Neural progenitor cell (in vitro differentiated cells): Measurements from ENCODE around the gene ZMYND10. TPM values are rescaled to one million over a fixed set of nuclear protein-coding genes. Genes with fewer than 3 reads are reported as not detected.
A peak's percentile ranks its signal among the peaks of the same experiment; 100 is the strongest.

Source experiments
- DNase-seq: peaks from one replicate; pipeline ENCODE4 v3.0.0-alpha.2; 2016; ENCODE audit warnings: low spot score
- H2AFZ ChIP-seq: fragments of 200-600 bp; sonication (generic); replicated peaks from 2 replicates; pipeline ENCODE4 v1.6.1; 2016; ENCODE audit warnings: antibody characterized with exemption
- H3F3A ChIP-seq: fragments of 200-600 bp; sonication (generic); 2 replicates; pipeline ENCODE4 v1.6.1; 2016; ENCODE audit warnings: antibody characterized with exemption, low read depth
- H3K27ac ChIP-seq: fragments of 200-600 bp; sonication (generic); 2 replicates; pipeline ENCODE4 v1.5.1; 2016; ENCODE audit warnings: mild to moderate bottlenecking
- H3K27me3 ChIP-seq: fragments of 200-600 bp; sonication (generic); 2 replicates; pipeline ENCODE4 v1.6.1; 2016; ENCODE audit warnings: mild to moderate bottlenecking, moderate library complexity
- H3K36me3 ChIP-seq: fragments of 200-600 bp; sonication (generic); 2 replicates; pipeline ENCODE4 v1.5.1; 2016
- H3K4me1 ChIP-seq: fragments of 200-600 bp; sonication (generic); 2 replicates; pipeline ENCODE4 v1.6.1; 2016; ENCODE audit warnings: mixed run types
- H3K4me2 ChIP-seq: fragments of 200-600 bp; sonication (generic); 2 replicates; pipeline ENCODE4 v1.6.1; 2016
- H3K4me3 ChIP-seq: fragments of 200-600 bp; sonication (generic); 2 replicates; pipeline ENCODE4 v1.5.1; 2016
- H3K79me2 ChIP-seq: fragments of 200-600 bp; sonication (generic); 2 replicates; pipeline ENCODE4 v1.6.1; 2016; ENCODE audit warnings: low read depth
- H3K9ac ChIP-seq: fragments of 200-600 bp; sonication (generic); 2 replicates; pipeline ENCODE4 v1.6.1; 2016
- H3K9me3 ChIP-seq: fragments of 200-600 bp; sonication (generic); 2 replicates; pipeline ENCODE4 v1.5.1; 2016; ENCODE audit warnings: low read depth
- H4K20me1 ChIP-seq: fragments of 200-600 bp; sonication (generic); 2 replicates; pipeline ENCODE4 v1.6.1; 2016; ENCODE audit warnings: low read depth
- H3K27ac Mint-ChIP-seq: 3 replicates; pipeline ENCODE4 v1.8.0; 2021; ENCODE audit warnings: mixed read lengths
- H3K27me3 Mint-ChIP-seq: 2 replicates; pipeline ENCODE4 v1.8.0; 2022; ENCODE audit warnings: low read depth, mild to moderate bottlenecking, inconsistent platforms, moderate library complexity, mixed read lengths; ENCODE audit not compliant: insufficient read depth
- H3K36me3 Mint-ChIP-seq: 3 replicates; pipeline ENCODE4 v1.8.0; 2021; ENCODE audit warnings: mixed read lengths
- H3K4me1 Mint-ChIP-seq: 3 replicates; pipeline ENCODE4 v1.8.0; 2021; ENCODE audit warnings: mixed read lengths
- H3K4me3 Mint-ChIP-seq: 3 replicates; pipeline ENCODE4 v1.8.0; 2021; ENCODE audit warnings: mild to moderate bottlenecking, moderate library complexity, mixed read lengths
- H3K9me3 Mint-ChIP-seq: 3 replicates; pipeline ENCODE4 v1.8.0; 2020; ENCODE audit warnings: mixed read lengths
- EZH2 ChIP-seq: fragments of 200-600 bp; sonication (generic); IDR thresholded peaks from 2 replicates; pipeline ENCODE4 v1.6.1; 2017; ENCODE audit warnings: antibody characterized with exemption, mild to moderate bottlenecking, moderate library complexity
- EZH2phosphoT487 ChIP-seq: fragments of 200-600 bp; sonication (generic); IDR thresholded peaks from 2 replicates; pipeline ENCODE4 v1.6.1; 2017; ENCODE audit warnings: antibody characterized with exemption
- total RNA-seq: library from RNA; depleted of rRNA; stranded (reverse); fragments of >200 nt; gene quantifications from 2 replicates; pipeline ENCODE4 v1.2.3, GENCODE V29; 2015; ENCODE audit warnings: low replicate concordance
- TF ChIP-seq, protein P1 (sequence below): fragments of 200-600 bp; sonication (generic); IDR thresholded peaks from 2 replicates; pipeline ENCODE4 v1.5.1; 2017; ENCODE audit warnings: antibody characterized with exemption, mild to moderate bottlenecking

Gene ZMYND10
- total RNA-seq, 1 donor from 2014 or later: 0.37 TPM

DNA sequence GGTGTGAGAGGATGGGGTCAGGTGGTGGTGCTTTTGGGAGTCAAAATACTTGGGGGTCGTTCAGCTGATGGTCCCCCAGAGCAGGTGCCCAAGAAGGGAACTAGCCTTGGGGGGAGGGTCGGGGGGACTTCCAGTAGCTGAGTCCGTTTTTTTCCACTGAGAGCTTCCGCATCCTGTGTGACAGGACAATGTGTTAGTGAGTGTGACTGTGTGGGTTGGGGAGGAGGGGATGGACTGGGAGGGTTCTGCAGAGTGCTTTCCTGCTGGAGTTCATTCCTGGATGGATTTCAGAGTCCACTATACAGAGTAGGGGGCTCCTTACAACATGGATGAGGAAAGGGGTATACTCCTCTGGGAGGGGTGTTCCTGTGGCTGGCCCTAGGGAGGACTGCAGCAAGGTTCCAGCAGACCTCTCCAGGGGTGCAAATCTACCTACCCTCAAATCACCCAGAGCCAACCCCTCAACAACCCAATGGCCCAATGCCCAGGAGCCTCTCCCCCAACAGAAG lies 22.4 kb downstream of the ZMYND10 start:
- Histone ChIP-seq H3K27me3 (no peaks in the 10 kb centered on the region), H4K20me1 (peaks cover 36% of the 10 kb centered on the region), H3K4me1 (peaks cover 34% of the 10 kb centered on the region), H2AFZ (no peak overlapping the region), H3K9me3 (no peaks in the 10 kb centered on the region), H3K36me3 (no peaks in the 10 kb centered on the region), H3K9ac (no peak overlapping the region), H3K79me2 (peaks cover 44% of the 10 kb centered on the region), H3K4me2 (no peak overlapping the region), H3K27ac (no peak overlapping the region), H3K4me3 (no peak overlapping the region), H3F3A (peaks cover 35% of the 10 kb centered on the region)
- peaks cover 16% of the 10 kb centered on the region for H3K36me3 Mint-ChIP-seq
- H3K27ac Mint-ChIP-seq: peak overlapping the region; percentile 53
- TF ChIP-seq EZH2phosphoT487 (no peak), EZH2 (no peak)
- TF ChIP-seq, protein P1, sequence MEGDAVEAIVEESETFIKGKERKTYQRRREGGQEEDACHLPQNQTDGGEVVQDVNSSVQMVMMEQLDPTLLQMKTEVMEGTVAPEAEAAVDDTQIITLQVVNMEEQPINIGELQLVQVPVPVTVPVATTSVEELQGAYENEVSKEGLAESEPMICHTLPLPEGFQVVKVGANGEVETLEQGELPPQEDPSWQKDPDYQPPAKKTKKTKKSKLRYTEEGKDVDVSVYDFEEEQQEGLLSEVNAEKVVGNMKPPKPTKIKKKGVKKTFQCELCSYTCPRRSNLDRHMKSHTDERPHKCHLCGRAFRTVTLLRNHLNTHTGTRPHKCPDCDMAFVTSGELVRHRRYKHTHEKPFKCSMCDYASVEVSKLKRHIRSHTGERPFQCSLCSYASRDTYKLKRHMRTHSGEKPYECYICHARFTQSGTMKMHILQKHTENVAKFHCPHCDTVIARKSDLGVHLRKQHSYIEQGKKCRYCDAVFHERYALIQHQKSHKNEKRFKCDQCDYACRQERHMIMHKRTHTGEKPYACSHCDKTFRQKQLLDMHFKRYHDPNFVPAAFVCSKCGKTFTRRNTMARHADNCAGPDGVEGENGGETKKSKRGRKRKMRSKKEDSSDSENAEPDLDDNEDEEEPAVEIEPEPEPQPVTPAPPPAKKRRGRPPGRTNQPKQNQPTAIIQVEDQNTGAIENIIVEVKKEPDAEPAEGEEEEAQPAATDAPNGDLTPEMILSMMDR: no peak
- H3K27me3 Mint-ChIP-seq: peaks cover 4% of the 10 kb centered on the region
- H3K4me3 Mint-ChIP-seq: peak overlapping the region; percentile 88
- H3K9me3 Mint-ChIP-seq: no peaks in the 10 kb centered on the region
- DNase-seq: no peak
- peaks cover 54% of the 10 kb centered on the region for H3K4me1 Mint-ChIP-seq

GRCh38 chr3:50322386-50323091 lies 23.0 kb downstream of the ZMYND10 start, which contains the start of gene HYAL2:
HYAL2 (minus strand) TSS chr3:50322745; CDS start chr3:50320489, 2,256 bp downstream.
- Histone ChIP-seq H3K9me3 (no peaks in the 10 kb centered on the region), H3K36me3 (no peaks in the 10 kb centered on the region), H2AFZ (peak within 1 kb of the TSS; percentile 95), H3K4me1 (peaks cover 34% of the 10 kb centered on the region), H3K9ac (peak within 1 kb of the TSS; percentile 91), H3K27ac (peak within 1 kb of the TSS; percentile 99), H3K79me2 (peaks cover 46% of the 10 kb centered on the region), H3K4me2 (peak within 1 kb of the TSS; percentile 88), H3K4me3 (peak within 1 kb of the TSS; percentile 84), H3F3A (peaks cover 35% of the 10 kb centered on the region), H3K27me3 (no peaks in the 10 kb centered on the region), H4K20me1 (peaks cover 40% of the 10 kb centered on the region)
- Mint-ChIP-seq H3K36me3 (peaks cover 17% of the 10 kb centered on the region), H3K9me3 (no peaks in the 10 kb centered on the region), H3K4me1 (peaks cover 51% of the 10 kb centered on the region), H3K27ac (peak within 1 kb of the TSS; percentile 100), H3K4me3 (peak within 1 kb of the TSS; percentile 88), H3K27me3 (peaks cover 4% of the 10 kb centered on the region)
- TF ChIP-seq EZH2 (no peak), EZH2phosphoT487 (no peak)
- TF ChIP-seq, protein P1: no peak
- DNase-seq: peak; percentile 61

DNA sequence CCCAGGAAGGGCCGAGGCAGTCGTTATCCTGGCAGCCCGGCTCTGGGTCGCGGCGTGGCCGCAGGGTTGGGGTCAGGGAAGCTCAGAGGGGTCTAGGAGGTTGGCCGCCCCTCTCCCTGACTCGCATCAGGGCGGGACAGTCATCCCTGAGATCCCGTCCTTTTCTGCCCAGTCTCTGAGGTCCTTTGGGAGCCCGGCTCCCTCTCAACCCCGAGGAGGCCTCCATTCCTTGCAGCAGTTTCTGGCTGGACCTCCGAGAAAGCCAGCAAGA lies 23.5 kb downstream of the ZMYND10 start:
- Mint-ChIP-seq H3K36me3 (peaks cover 20% of the 10 kb centered on the region), H3K4me3 (peak overlapping the region; percentile 88), H3K27me3 (peaks cover 4% of the 10 kb centered on the region), H3K27ac (no peak overlapping the region), H3K4me1 (peaks cover 51% of the 10 kb centered on the region), H3K9me3 (no peaks in the 10 kb centered on the region)
- H4K20me1 ChIP-seq: peaks cover 37% of the 10 kb centered on the region
- H3K4me2 ChIP-seq: peak overlapping the region; percentile 88
- H3K36me3 ChIP-seq: no peaks in the 10 kb centered on the region
- H2AFZ ChIP-seq: peak overlapping the region; percentile 30
- H3F3A ChIP-seq: peaks cover 35% of the 10 kb centered on the region
- peak overlapping the region; percentile 84 for H3K4me3 ChIP-seq
- no peak overlapping the region for H3K27ac ChIP-seq
- TF ChIP-seq EZH2 (no peak), EZH2phosphoT487 (no peak)
- TF ChIP-seq, protein P1: no peak
- DNase-seq: no peak
- H3K9me3 ChIP-seq: no peaks in the 10 kb centered on the region
- no peaks in the 10 kb centered on the region for H3K27me3 ChIP-seq
- H3K79me2 ChIP-seq: peaks cover 45% of the 10 kb centered on the region
- no peak overlapping the region for H3K9ac ChIP-seq
- peaks cover 30% of the 10 kb centered on the region for H3K4me1 ChIP-seq
